ACC112 (cell line): ENCODE results near the gene HS2ST1.
"Not testable (repeated sequence)": the region's sequence is repeated elsewhere in the genome, so short reads cannot be mapped to it uniquely, and the experiment has no call there.

Source experiments
- H2AFZ ChIP-seq: fragments of 200-600 bp; sonication (generic); one replicate; pipeline ENCODE4 v1.6.0; 2017; ENCODE audit warnings: antibody characterized with exemption, low read length; ENCODE audit not compliant: unreplicated experiment
- H3K27ac ChIP-seq: fragments of 200-600 bp; sonication (generic); 2 replicates; pipeline ENCODE4 v1.5.1; 2014; ENCODE audit warnings: low read depth, mild to moderate bottlenecking, antibody characterized with exemption, low read length, moderate library complexity
- H3K27me3 ChIP-seq: fragments of 200-600 bp; sonication (generic); 2 replicates; pipeline ENCODE4 v1.6.1; 2014; ENCODE audit warnings: mild to moderate bottlenecking, antibody characterized with exemption, low read length, moderate library complexity, mixed read lengths; ENCODE audit not compliant: insufficient read depth
- H3K36me3 ChIP-seq: fragments of 200-600 bp; sonication (generic); 2 replicates; pipeline ENCODE4 v1.6.1; 2016; ENCODE audit warnings: mild to moderate bottlenecking, antibody characterized with exemption, low read length, moderate library complexity, mixed read lengths; ENCODE audit not compliant: insufficient read depth
- H3K4me1 ChIP-seq: fragments of 200-600 bp; sonication (generic); one replicate; pipeline ENCODE4 v1.6.1; 2016; ENCODE audit warnings: low read length, mixed read lengths; ENCODE audit not compliant: insufficient read depth, unreplicated experiment, control insufficient read depth
- H3K4me3 ChIP-seq: fragments of 200-600 bp; sonication (generic); 2 replicates; pipeline ENCODE4 v1.5.1; 2014; ENCODE audit warnings: mild to moderate bottlenecking, low read depth, low read length
- H3K79me2 ChIP-seq: fragments of 200-600 bp; sonication (generic); one replicate; pipeline ENCODE4 v1.6.0; 2016; ENCODE audit warnings: low read length; ENCODE audit not compliant: control insufficient read depth, unreplicated experiment, insufficient read depth

The HS2ST1 gene

DNA sequence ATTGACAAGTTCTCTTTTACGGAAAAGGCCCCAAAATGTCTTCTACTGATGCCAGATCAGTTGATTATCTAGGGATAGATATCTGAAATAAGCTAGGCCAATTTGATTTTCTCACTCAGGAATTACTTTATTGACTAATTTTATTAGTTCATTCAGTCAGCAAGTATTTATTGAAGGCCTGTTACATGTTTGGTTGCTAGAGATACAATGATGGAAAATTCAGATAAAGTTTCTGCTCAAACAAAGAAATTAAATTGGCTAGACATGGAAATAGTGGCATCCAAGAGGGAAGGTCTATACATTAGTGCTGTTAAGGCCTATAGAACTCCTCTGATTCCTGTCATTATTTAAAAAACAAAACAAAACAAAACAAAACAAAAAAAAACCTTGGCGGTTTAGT lies 56.5 kb downstream of the HS2ST1 start:
- H3K36me3 ChIP-seq = no peaks in the 10 kb centered on the region
- H3K4me3 ChIP-seq = no peak overlapping the region
- H3K27ac ChIP-seq = no peak overlapping the region
- peaks cover 11% of the 10 kb centered on the region for H3K4me1 ChIP-seq
- H3K27me3 ChIP-seq = no peaks in the 10 kb centered on the region
- H2AFZ ChIP-seq = no peak overlapping the region
- H3K79me2 ChIP-seq = no peaks in the 10 kb centered on the region

GRCh38 chr1:86971778-86972177 lies 57.3 kb downstream of the HS2ST1 start:
- Histone ChIP-seq H3K79me2 (no peaks in the 10 kb centered on the region), H3K27ac (no peak overlapping the region)

DNA sequence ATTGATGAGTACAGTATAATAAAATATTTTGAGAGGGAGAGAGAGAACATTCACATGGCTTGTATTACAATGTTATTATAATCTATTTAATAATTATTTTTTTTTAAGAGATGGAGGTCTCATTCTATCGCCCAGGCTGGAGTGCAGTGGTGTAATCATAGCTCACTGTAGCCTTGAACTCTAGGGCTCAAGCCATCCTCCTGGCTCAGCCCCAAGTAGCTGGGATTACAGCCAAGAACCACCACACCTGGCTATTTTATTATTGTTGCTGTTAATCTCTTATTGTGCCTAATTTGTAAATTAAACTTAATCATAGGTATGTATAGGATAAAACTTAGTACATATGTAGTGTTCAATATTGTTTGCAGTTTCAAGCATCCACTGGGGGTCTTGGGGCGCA lies 57.8 kb downstream of the HS2ST1 start:
- no peak overlapping the region for H2AFZ ChIP-seq
- 0 out of 2 replicates have a peak overlapping the region, but pooled peaks have one; percentile 33 for H3K4me3 ChIP-seq
- no peaks in the 10 kb centered on the region for H3K27me3 ChIP-seq
- no peak overlapping the region for H3K27ac ChIP-seq
- peaks cover 11% of the 10 kb centered on the region for H3K4me1 ChIP-seq
- no peaks in the 10 kb centered on the region for H3K36me3 ChIP-seq
- no peaks in the 10 kb centered on the region for H3K79me2 ChIP-seq

More at GRCh38 chr1:86971778-86972177, 57.3 kb downstream of the HS2ST1 start:
- H3K27me3 ChIP-seq = no peaks in the 10 kb centered on the region
- H3K36me3 ChIP-seq = no peaks in the 10 kb centered on the region
- H2AFZ ChIP-seq = no peak overlapping the region
- peaks cover 11% of the 10 kb centered on the region for H3K4me1 ChIP-seq
- H3K4me3 ChIP-seq = peak overlapping the region; percentile 33; the same call in 1 of the 2 replicates

DNA sequence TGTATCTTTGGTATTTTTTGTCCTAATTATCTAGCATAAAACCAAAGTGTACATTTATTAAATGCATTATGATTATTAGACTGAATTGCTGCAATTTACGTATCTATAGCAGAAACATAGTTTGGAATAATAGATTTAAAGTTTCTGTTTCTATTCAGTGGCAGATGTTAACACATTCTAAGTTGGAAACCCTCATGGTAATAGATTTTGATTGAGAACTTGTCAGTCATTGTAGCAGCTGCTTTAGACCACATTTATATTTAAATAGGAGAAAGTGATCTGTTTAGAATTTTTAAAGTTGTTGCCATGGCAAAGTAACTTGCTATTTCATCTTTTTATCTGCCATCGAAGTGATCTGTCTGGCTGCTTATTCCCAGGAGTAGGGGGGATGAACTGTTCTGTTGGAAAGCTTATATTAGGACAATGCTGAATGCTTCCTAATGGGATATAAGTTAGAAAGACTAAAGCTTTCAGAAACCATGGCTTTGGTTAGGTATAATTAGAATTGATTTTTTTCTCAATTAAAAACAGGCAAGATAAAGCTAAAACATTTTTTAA lies 61.6 kb downstream of the HS2ST1 start:
- Histone ChIP-seq H2AFZ (no peak overlapping the region), H3K79me2 (no peaks in the 10 kb centered on the region), H3K4me1 (peaks cover 10% of the 10 kb centered on the region), H3K36me3 (no peaks in the 10 kb centered on the region), H3K27me3 (no peaks in the 10 kb centered on the region), H3K4me3 (peak overlapping the region; percentile 28), H3K27ac (no peak overlapping the region)

GRCh38 chr1:86976664-86977063 lies 62.2 kb downstream of the HS2ST1 start:
- Histone ChIP-seq H3K27ac (no peak overlapping the region), H2AFZ (no peak overlapping the region), H3K79me2 (no peaks in the 10 kb centered on the region), H3K27me3 (no peaks in the 10 kb centered on the region), H3K36me3 (no peaks in the 10 kb centered on the region), H3K4me3 (no peak overlapping the region), H3K4me1 (peaks cover 4% of the 10 kb centered on the region)

- Histone ChIP-seq H3K27me3 (no peaks in the 10 kb centered on the region), H3K79me2 (no peaks in the 10 kb centered on the region), H3K4me3 (no peak overlapping the region), H3K36me3 (no peaks in the 10 kb centered on the region), H3K4me1 (no peaks in the 10 kb centered on the region), H3K27ac (no peak overlapping the region), H2AFZ (no peak overlapping the region)
These were observed 67.2 kb downstream of the HS2ST1 start for GRCh38 chr1:86981482-86982213.

- not testable (repeated sequence) for H3K36me3 ChIP-seq, H3K27me3 ChIP-seq
These were observed 69.2 kb downstream of the HS2ST1 start for GRCh38 chr1:86983677-86984076.

DNA sequence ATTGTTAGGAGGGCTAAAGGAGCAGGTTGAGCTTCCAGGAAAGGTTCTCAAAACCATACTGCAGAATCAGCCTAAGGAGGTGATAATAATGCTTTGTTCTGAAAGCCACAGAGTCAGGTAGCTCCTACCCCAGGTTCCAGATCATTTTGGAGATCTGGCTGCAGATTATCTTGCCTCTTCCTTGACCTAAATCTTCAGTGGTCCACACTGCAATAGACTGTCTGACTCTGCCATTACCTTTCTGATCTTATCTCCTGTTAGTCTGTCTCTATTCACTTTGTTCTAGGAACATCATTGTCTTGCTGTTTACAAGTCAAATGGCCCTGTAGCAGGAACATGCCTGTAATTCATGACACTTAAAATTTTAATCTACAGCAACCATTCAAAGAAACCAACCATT lies 73.0 kb downstream of the HS2ST1 start:
- Histone ChIP-seq H3K4me1 (no peaks in the 10 kb centered on the region), H2AFZ (no peak overlapping the region), H3K27me3 (no peaks in the 10 kb centered on the region), H3K36me3 (no peaks in the 10 kb centered on the region), H3K4me3 (no peak overlapping the region), H3K27ac (no peak overlapping the region), H3K79me2 (no peaks in the 10 kb centered on the region)

More at GRCh38 chr1:86983677-86984076, 69.2 kb downstream of the HS2ST1 start:
- H3K79me2 ChIP-seq, H3K4me3 ChIP-seq, H3K4me1 ChIP-seq, H3K27ac ChIP-seq, H2AFZ ChIP-seq: not testable (repeated sequence)

DNA sequence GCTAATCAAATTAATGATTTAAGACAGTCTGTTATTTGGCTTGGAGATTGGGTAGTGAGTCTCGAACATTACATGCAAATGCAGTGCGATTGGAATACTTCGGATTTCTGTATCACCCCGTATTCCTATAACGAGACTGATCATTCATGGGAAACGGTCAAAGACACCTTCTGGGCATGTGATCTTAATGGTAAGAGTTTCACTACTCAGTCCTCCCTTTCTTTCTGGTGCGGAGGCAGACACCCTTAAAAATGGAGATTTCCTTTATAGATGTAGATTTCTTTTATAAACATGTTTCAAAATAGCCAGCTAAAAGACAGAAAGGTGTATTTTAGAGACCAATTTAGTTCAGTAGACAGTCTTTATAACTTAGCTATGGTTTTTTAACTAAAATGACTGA lies 74.4 kb downstream of the HS2ST1 start:
- Histone ChIP-seq H3K27ac (no peak overlapping the region), H2AFZ (no peak overlapping the region), H3K4me3 (no peak overlapping the region), H3K36me3 (no peaks in the 10 kb centered on the region), H3K4me1 (peaks cover 14% of the 10 kb centered on the region), H3K79me2 (no peaks in the 10 kb centered on the region), H3K27me3 (no peaks in the 10 kb centered on the region)

DNA sequence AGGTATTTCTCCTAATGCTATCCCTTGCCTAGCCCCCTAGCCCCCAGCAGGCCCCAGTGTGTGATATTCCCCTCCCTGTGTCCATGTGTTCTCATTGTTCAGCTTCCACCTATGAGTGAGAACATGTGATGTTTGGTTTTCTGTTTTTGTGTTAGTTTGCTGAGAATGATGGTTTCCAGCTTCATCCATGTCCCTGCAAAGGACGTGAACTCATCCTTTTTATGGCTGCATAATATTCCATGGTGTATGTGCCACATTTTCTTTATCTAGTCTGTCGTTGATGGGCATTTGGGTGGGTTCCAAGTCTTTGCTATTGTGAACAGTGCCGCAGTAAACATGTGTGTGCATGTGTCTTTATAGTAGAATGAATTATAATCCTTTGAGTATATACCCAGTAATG lies 75.3 kb downstream of the HS2ST1 start:
- H3K27me3 ChIP-seq, H3K36me3 ChIP-seq, H2AFZ ChIP-seq, H3K27ac ChIP-seq, H3K79me2 ChIP-seq, H3K4me3 ChIP-seq: not testable (repeated sequence)
- H3K4me1 ChIP-seq = peaks cover 16% of the 10 kb centered on the region

GRCh38 chr1:86990826-86991225 lies 76.4 kb downstream of the HS2ST1 start:
- no peaks in the 10 kb centered on the region for H3K27me3 ChIP-seq
- no peaks in the 10 kb centered on the region for H3K79me2 ChIP-seq
- H2AFZ ChIP-seq = no peak overlapping the region
- H3K4me1 ChIP-seq = peaks cover 16% of the 10 kb centered on the region
- H3K4me3 ChIP-seq = no peak overlapping the region
- no peak overlapping the region for H3K27ac ChIP-seq
- H3K36me3 ChIP-seq = no peaks in the 10 kb centered on the region
